GM18498 (cell line): ENCODE data around the gene GJB1.
"Not testable (repeated sequence)": the region's sequence is repeated elsewhere in the genome, so short reads cannot be mapped to it uniquely, and the experiment has no call there.

Source experiments
- ATAC-seq: cut with Tn5 transposase; IDR thresholded peaks from one replicate; pipeline ENCODE4 v1.9.1; 2021; ENCODE audit warnings: mild to moderate bottlenecking, moderate library complexity; ENCODE audit not compliant: unreplicated experiment

The GJB1 gene

GRCh38 chrX:71254092-71254963 lies 31.3 kb downstream of the GJB1 start, which contains the start of gene ZMYM3:
ZMYM3 (minus strand) TSS chrX:71254140; CDS start chrX:71253255, 885 bp downstream.
- peak; percentile 85 for ATAC-seq

DNA sequence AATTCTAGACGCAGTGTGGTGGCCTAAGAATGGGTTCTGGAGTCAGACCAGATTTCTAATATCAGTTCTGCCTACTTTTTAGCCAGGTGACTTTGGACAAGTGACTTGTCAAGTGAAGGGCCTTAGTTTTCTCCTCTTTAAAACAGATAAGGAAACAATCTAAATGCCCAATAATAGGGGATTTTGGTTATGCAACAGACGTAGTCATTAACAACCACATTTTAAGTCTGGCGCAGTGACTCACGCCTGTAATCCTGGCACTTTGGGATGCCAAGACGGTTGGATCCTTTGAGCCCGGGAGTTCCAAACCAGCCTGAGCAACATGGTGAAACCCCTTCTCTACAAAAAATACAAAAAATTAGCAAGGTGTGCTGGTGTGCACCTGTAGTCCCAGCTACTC lies 33.0 kb downstream of the GJB1 start:
- no peak for ATAC-seq

GRCh38 chrX:71256856-71257255 lies 33.8 kb downstream of the GJB1 start:
- no peak for ATAC-seq

- not testable (repeated sequence) for ATAC-seq
Measured at GRCh38 chrX:71268624-71269023, 45.6 kb downstream of the GJB1 start.

- no peak for ATAC-seq
Measured at GRCh38 chrX:71269801-71270395, 46.9 kb downstream of the GJB1 start.

GRCh38 chrX:71272313-71272712 lies 49.3 kb downstream of the GJB1 start:
- ATAC-seq, result not testable (repeated sequence)
